NCI-H510A treated with DMSO at 0.1 percent for 48 hours (cell line): ENCODE data around the gene WASF3.

ENCODE experiments used
- DNase-seq: peaks from one replicate; lab custom pipeline; 2025; lab: John Stamatoyannopoulos, UW

Gene WASF3

DNA sequence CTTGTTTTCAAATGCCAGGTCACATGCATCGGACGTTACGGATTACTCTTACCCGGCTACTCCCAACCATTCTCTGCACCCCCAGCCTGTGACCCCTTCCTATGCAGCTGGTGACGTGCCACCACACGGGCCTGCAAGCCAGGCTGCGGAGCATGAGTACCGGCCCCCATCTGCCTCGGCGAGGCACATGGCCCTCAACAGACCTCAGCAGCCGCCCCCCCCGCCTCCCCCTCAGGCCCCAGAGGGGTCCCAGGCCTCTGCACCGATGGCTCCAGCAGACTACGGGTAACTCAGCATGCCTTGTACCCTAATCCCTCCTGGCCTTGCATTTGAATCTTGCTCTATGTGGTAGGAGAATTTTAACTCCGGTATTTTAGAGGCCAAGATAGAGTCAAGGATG lies 123.6 kb downstream of the WASF3 start:
- no peak for DNase-seq

GRCh38 chr13:26682606-26683005 lies 125.1 kb downstream of the WASF3 start:
- no peak for DNase-seq

DNA sequence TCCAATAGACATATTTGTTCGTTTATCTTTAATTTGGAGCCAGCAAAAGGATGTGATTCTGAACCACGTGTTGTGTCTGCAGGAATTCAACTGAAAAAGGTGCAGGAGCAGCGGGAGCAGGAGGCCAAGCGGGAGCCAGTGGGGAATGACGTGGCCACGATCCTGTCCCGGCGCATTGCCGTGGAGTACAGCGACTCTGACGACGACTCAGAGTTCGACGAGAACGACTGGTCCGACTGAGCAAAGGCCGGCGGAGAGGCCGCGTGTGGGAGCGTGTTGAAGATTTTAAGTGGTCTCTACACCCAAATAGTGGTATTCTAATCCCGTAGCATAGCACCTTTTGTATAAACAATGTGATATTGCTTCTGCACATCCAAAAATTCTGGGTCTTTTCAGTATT lies 128.1 kb downstream of the WASF3 start:
- no peak for DNase-seq

- no peak for DNase-seq
Measured at GRCh38 chr13:26686285-26686684, 128.8 kb downstream of the WASF3 start.

DNA sequence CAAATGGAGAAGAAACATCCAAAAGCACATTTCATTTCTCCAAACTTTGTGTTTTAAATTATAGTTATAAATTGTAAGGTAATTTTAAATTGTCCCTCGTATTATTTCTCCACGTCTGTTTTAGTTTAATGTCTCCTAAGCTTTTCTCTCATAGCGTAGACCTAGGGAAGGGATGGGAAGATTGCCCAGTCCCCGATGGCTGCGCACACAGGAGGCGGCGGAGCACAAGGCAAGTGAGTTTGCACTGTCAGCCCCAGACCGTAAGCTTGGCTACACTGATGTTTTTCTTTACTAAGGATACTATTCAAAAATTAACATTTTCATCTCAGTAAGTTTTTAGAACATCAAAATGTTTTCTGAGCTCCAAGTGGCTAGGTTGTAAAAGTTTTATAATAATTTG lies 130.8 kb downstream of the WASF3 start:
- no peak for DNase-seq

DNA sequence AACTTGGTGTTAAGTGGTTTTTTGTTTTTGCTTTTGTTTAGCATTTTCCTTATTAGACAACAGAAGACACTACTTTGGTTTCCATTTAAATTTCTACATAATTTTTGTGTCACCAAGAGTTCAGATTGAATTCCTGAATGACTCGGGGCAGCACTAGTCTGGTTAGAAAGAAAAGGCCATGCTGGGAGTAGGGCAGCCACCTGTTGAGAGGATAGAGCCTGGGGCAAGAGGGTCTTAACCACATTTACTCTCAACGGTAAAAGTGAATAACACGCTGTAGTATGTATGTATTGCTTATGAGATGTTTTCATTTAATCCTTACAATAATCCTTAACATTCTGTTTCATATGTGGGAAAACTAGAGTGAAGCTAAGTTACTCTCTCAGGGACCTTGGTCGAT lies 131.5 kb downstream of the WASF3 start:
- no peak for DNase-seq

- DNase-seq, result no peak
Measured at GRCh38 chr13:26693749-26694463, 136.4 kb downstream of the WASF3 start.

DNA sequence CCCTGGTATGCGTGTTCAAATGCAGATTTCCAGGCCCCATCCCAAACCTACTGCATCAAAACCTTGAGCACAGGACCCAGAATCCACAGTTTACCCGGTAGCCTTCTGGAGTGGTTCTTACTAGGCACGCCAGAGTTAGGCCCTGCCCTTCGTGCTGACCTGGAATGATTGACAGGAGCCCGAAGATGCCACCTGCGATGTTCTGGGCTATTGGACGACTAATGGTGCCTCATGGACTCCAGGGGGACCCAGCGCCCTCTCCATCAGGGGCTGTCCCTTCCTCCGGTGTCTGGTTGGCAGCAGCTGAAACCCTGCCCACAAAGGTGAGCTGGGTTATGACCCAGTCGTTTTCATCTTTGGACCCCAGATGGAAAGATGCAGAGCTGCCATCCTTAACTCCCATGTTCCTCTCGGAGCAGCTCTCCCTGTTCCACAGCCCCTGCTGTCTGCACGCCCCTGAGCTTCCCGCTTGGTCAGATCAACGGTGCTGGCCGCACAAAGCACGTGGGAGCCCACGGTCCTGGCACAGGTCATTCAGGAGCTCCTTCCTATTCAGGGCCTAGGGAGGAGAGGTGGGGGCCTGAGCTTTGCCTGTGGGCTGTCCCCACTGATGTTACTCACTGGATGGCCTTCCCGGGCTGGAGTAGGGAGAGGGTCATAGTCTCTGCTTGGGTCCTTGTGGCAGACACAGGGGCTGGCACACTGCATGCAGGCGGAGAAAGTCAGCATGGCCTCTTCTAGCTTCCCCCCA lies 137.3 kb downstream of the WASF3 start:
- DNase-seq, result no peak

DNA sequence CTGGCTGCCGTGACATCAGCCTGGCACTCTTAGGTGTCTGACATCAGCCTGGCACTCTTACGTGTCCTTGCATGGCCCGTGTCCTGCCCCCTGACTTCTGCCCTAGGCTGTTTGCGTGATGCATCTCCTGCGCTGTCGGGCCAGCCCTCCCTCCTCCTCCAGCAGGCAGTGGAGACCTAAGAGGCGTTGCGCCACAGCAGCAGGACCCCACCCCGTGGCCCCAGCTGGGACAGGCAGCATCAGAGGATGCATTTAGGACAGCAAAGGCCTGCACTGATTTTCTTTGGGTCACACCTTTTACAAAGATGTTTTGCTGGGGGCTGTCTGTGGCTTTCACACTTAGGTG lies 137.8 kb downstream of the WASF3 start:
- DNase-seq, result no peak

- no peak for DNase-seq
Measured at GRCh38 chr13:26695891-26696311, 138.4 kb downstream of the WASF3 start.

GRCh38 chr13:26697069-26697955 lies 139.8 kb downstream of the WASF3 start:
- DNase-seq, result no peak

GRCh38 chr13:26698392-26699196 lies 141.1 kb downstream of the WASF3 start:
- DNase-seq, result peak; percentile 73

DNA sequence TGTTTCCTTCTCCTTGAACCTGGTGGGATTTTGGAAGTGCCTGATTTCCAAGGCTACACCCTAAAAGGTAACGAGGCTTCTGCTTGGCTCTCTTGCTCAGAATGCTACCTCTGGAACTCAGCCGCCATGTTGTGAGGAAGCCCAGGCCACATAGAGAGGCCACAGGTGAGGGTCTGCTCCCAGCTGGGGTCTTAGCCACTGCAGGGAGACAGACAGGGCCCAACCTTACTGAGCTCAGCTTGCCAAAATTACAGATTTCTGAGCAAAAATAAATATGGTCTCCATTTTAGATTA lies 141.7 kb downstream of the WASF3 start:
- no peak for DNase-seq

- DNase-seq, result no peak
Measured at GRCh38 chr13:26705536-26705935, 148.1 kb downstream of the WASF3 start.

DNA sequence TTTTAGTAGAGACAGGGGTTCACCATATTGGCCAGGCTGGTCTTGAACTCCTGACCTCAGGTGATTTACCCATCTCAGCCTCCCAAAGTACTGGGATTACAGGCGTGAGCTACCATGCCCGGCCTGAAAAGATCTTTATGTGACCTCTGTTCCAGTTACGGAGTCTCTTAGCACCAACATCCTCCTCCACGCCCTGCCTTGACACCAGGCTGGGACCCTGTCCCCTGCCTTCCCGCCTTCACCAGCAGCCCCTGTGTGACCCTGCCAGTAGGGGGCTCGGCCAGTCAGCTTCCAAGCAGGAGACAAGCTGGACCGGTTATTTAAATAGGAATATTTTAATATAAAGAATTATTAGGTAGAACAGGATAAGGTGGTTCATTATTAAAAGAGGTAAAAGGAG lies 148.9 kb downstream of the WASF3 start:
- no peak for DNase-seq

DNA sequence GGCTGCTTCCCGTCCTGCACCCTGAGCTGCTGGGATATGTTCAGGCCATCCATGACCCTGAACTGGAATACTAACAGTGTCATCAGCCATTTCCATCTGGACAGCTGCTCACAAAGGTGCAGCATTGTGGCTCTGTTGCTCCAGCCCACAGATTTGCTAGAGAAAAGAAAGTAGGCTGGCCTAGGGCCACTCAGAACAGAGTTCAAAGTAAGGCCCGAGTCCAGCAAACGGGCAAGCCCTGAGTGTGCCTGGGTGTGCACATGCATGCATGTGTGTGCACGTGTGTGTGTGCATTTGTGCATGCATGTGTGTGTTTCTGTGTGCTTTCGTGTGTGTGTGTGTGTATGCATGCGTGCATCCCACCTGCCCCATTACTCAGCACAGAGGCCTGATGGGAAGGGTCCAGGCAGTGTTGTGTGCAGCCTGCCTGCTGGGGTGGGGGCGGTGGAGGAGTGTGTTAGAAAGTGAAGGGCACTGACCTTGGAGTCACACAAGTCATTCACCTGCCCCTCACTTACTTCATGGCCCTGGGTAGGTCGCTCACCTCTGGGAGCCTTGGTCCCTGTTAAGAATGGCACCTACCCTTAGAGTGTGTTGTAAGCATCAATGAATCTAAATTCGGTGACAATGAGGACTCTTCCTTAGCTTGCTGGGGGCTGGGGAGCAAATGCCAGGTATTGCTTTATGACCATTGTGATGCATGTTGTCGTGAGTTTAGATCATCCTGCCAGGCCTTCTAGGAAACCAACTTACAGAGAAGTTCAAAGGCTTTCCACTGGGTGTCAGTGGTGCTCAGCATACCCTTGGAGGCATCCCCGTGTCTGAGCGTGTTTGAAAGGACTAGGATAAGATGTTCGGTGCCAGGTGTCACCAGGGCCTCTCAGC lies 149.9 kb downstream of the WASF3 start:
- peak; percentile 43 for DNase-seq

DNA sequence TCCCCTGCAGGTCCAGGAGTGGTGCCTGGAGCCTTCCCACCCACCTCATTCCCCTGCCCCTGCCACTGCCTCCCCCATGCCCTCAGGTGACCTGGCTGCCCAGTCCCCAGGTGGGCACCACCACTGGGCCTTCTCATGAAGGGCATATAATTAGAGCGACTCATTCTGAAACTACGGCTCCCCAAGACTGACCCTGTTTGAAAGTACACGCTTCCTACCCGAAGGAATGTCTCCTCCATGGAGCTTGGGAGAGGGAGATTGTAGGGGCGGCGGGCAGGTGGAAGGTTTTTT lies 150.5 kb downstream of the WASF3 start:
- DNase-seq, result no peak

- DNase-seq, result no peak
Measured at GRCh38 chr13:26709461-26709860, 152.0 kb downstream of the WASF3 start.

DNA sequence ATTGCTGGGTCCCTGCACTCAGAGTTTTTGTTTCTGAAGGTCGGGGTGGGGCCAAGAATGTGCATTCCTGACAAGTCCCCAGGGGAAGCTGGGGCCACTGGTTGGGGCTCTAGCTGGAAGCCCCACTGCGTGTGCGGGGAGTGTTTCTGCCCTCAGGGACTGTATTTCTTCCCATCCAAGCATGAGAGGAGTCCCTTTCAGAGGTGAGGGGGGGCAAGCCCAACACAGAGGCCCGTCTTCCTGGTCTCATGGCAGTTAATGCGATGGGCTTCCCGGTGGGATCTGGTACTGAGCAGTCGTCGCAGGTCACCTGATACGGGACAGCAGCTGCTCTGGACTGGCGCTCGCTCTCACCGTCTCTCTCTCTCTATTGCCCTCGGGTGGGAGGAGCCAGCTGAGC lies 152.7 kb downstream of the WASF3 start:
- no peak for DNase-seq

GRCh38 chr13:26711211-26711610 lies 153.7 kb downstream of the WASF3 start:
- DNase-seq, result no peak

DNA sequence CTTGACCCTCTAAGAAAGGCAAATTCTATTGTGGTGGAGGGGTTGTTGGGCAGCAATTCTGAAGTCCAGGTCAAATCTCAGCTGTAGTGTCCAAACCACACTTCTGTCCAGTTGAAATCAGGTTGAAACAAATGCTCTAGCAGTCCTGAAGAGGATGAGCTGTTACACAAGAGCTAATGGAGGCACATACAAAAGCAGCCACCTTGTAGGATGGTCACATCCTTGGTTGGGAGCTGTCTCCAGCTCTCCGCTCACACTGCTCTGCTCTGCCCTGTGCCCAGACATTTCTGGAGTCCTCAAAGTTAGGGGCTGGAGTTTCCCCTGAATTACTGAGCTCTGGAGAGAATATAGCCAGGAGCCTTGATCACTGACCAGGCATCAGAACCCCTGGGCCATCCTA lies 155.9 kb downstream of the WASF3 start:
- no peak for DNase-seq
